CD4-positive, alpha-beta T cell treated with Interferon gamma for 1 hour (primary cell): ENCODE data around the gene PLP2.

Source experiments
- DNase-seq: peaks from one replicate; pipeline ENCODE4 v3.0.0-alpha.2; 2020

PLP2 gene

GRCh38 chrX:49212209-49212608, 40.5 kb downstream of the PLP2 start:
- DNase-seq, result no peak

GRCh38 chrX:49212861-49213260, 41.2 kb downstream of the PLP2 start:
- DNase-seq, result no peak

- DNase-seq, result no peak
Observed at GRCh38 chrX:49214416-49214815, 42.7 kb downstream of the PLP2 start.

GRCh38 chrX:49214996-49215526, 43.4 kb downstream of the PLP2 start:
- DNase-seq, result no peak

GRCh38 chrX:49220100-49220499, 48.4 kb downstream of the PLP2 start:
- no peak for DNase-seq

- DNase-seq, result no peak
Observed at GRCh38 chrX:49221868-49222267, 50.2 kb downstream of the PLP2 start.
